ENCODE results near the gene RPGRIP1L.

RPGRIP1L gene

GRCh38 chr16:53631236-53632025 is 72.2 kb downstream of the RPGRIP1L start:
- Histone ChIP-seq H3K27ac (no peak overlapping the region), H3K9me3 (no peaks in the 10 kb centered on the region), H3K36me3 (no peaks in the 10 kb centered on the region), H3K4me1 (ENCODE audit: control insufficient read depth in 1 of 2, insufficient read depth in 1 of 2, low read depth in 1 of 2, low read length in 1 of 2) (no peaks in the 10 kb centered on the region), H3K27me3 (no peaks in the 10 kb centered on the region), H3K4me3 (ENCODE audit: low read depth in 1 of 2, low read length in 1 of 2) (no peak overlapping the region)
- TF ChIP-seq CTCF (IDR thresholded peaks at IDR 0.05) = no peak

- no peaks in the 10 kb centered on the region for H3K9me3 ChIP-seq
- H3K27me3 ChIP-seq = no peaks in the 10 kb centered on the region
- H3K27ac ChIP-seq = no peak overlapping the region
- no peaks in the 10 kb centered on the region for H3K36me3 ChIP-seq
- TF ChIP-seq CTCF (IDR thresholded peaks at IDR 0.05) = no peak
- no peak overlapping the region for H3K4me3 ChIP-seq (ENCODE audit: low read depth in 1 of 2, low read length in 1 of 2)
- no peaks in the 10 kb centered on the region for H3K4me1 ChIP-seq (ENCODE audit: control insufficient read depth in 1 of 2, insufficient read depth in 1 of 2, low read depth in 1 of 2, low read length in 1 of 2)
Observed at GRCh38 chr16:53629607-53630312, 73.9 kb downstream of the RPGRIP1L start.

DNA sequence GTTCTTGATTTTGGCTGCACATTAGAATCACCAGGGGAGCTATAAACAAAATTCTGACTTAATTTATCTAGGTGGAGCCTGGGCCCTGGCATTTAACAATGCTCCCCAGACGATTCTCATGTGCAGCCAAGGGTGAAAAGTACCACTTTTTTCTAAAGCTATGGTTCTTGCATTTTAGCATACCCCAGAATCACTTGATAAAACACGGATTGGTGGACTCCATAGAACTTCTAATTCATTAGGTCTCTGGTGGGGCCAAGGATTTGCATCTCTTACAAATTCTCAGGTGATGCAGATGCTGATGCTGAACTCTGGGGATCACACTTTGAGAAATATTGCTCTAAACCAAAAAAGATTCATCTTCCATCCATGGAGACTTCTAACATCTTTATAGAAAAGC is 74.5 kb downstream of the RPGRIP1L start:
- Histone ChIP-seq H3K27me3 (no peaks in the 10 kb centered on the region), H3K36me3 (no peaks in the 10 kb centered on the region), H3K27ac (no peak overlapping the region), H3K4me1 (ENCODE audit: control insufficient read depth in 1 of 2, insufficient read depth in 1 of 2, low read depth in 1 of 2, low read length in 1 of 2) (no peaks in the 10 kb centered on the region), H3K9me3 (no peaks in the 10 kb centered on the region), H3K4me3 (ENCODE audit: low read depth in 1 of 2, low read length in 1 of 2) (no peak overlapping the region)
- TF ChIP-seq CTCF (IDR thresholded peaks at IDR 0.05) = no peak

GRCh38 chr16:53626811-53627210 is 76.8 kb downstream of the RPGRIP1L start:
- Histone ChIP-seq H3K4me3 (ENCODE audit: low read depth in 1 of 2, low read length in 1 of 2) (no peak overlapping the region), H3K36me3 (no peaks in the 10 kb centered on the region), H3K27me3 (no peaks in the 10 kb centered on the region), H3K4me1 (ENCODE audit: control insufficient read depth in 1 of 2, insufficient read depth in 1 of 2, low read depth in 1 of 2, low read length in 1 of 2) (no peaks in the 10 kb centered on the region), H3K9me3 (no peaks in the 10 kb centered on the region), H3K27ac (no peak overlapping the region)
- no peak for TF ChIP-seq CTCF (IDR thresholded peaks at IDR 0.05)

DNA sequence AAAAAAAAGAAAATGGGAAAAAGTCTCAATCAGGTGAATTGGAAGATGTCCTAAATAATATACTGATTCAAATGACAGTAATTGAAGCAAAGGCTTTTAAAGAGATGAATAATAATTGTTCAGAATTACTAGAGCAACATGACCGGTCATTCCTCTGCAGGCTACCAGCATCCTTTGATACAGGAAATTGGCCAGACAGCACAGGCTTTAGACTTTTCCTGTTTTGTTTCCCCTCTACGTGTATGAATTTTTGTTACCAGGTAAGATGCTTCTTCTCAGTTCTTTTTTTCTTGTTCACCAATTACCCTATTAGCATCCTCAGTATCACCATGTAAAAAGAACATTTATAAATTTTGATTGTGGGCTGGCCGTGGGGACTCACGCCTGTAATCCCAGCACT is 77.5 kb downstream of the RPGRIP1L start:
- Histone ChIP-seq H3K9me3 (no peaks in the 10 kb centered on the region), H3K36me3 (no peaks in the 10 kb centered on the region), H3K27ac (no peak overlapping the region), H3K4me1 (ENCODE audit: control insufficient read depth in 1 of 2, insufficient read depth in 1 of 2, low read depth in 1 of 2, low read length in 1 of 2) (no peaks in the 10 kb centered on the region), H3K4me3 (ENCODE audit: low read depth in 1 of 2, low read length in 1 of 2) (no peak overlapping the region), H3K27me3 (no peaks in the 10 kb centered on the region)
- TF ChIP-seq CTCF (IDR thresholded peaks at IDR 0.05) = no peak

All from neutrophil (primary cell).